Neural progenitor cell (in vitro differentiated cells): ENCODE measurements around the gene JCAD.

Experiments
- EZH2 ChIP-seq: fragments of 200-600 bp; sonication (generic); IDR thresholded peaks from 2 replicates; pipeline ENCODE4 v1.6.1; 2017; ENCODE audit warnings: antibody characterized with exemption, mild to moderate bottlenecking, moderate library complexity
- TF ChIP-seq, protein P1 (sequence below): fragments of 200-600 bp; sonication (generic); IDR thresholded peaks from 2 replicates; pipeline ENCODE4 v1.5.1; 2017; ENCODE audit warnings: antibody characterized with exemption, mild to moderate bottlenecking

GRCh38 chr10:30073767-30074060 lies 14.3 kb upstream of the JCAD start:
- TF ChIP-seq, protein P1, sequence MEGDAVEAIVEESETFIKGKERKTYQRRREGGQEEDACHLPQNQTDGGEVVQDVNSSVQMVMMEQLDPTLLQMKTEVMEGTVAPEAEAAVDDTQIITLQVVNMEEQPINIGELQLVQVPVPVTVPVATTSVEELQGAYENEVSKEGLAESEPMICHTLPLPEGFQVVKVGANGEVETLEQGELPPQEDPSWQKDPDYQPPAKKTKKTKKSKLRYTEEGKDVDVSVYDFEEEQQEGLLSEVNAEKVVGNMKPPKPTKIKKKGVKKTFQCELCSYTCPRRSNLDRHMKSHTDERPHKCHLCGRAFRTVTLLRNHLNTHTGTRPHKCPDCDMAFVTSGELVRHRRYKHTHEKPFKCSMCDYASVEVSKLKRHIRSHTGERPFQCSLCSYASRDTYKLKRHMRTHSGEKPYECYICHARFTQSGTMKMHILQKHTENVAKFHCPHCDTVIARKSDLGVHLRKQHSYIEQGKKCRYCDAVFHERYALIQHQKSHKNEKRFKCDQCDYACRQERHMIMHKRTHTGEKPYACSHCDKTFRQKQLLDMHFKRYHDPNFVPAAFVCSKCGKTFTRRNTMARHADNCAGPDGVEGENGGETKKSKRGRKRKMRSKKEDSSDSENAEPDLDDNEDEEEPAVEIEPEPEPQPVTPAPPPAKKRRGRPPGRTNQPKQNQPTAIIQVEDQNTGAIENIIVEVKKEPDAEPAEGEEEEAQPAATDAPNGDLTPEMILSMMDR: no peak
- TF ChIP-seq EZH2: no peak
